Chondrocyte (in vitro differentiated cells): ENCODE data around the gene CNGA4. TPM values are rescaled to one million over a fixed set of nuclear protein-coding genes. Genes with fewer than 3 reads are reported as not detected.
"Not testable (repeated sequence)": the region's sequence is repeated elsewhere in the genome, so short reads cannot be mapped to it uniquely, and the experiment has no call there.

Experiments used
- DNase-seq: peaks from one replicate; pipeline ENCODE4 v3.0.0; 2021; ENCODE audit warnings: mixed read lengths, low spot score
- H3K27ac Mint-ChIP-seq: one replicate; pipeline ENCODE4 v1.8.0; 2021; ENCODE audit warnings: mild to moderate bottlenecking, moderate library complexity, mixed read lengths; ENCODE audit not compliant: unreplicated experiment
- H3K27me3 Mint-ChIP-seq: 2 replicates; pipeline ENCODE4 v1.8.0; 2021; ENCODE audit warnings: low read depth, mixed read lengths
- H3K36me3 Mint-ChIP-seq: 2 replicates; pipeline ENCODE4 v1.8.0; 2021; ENCODE audit warnings: low read depth, mixed read lengths
- H3K4me1 Mint-ChIP-seq: 2 replicates; pipeline ENCODE4 v1.8.0; 2021; ENCODE audit warnings: low read depth, mild to moderate bottlenecking, mixed read lengths
- H3K4me3 Mint-ChIP-seq: one replicate; pipeline ENCODE4 v1.8.0; 2021; ENCODE audit warnings: mild to moderate bottlenecking, moderate library complexity, mixed read lengths; ENCODE audit not compliant: unreplicated experiment
- H3K9me3 Mint-ChIP-seq: 2 replicates; pipeline ENCODE4 v1.8.0; 2021; ENCODE audit warnings: low read depth, mixed read lengths
- CTCF ChIP-seq: fragments of 200-600 bp; sonication (generic); IDR thresholded peaks from 2 replicates; pipeline ENCODE4 v1.5.0; 2021; ENCODE audit warnings: antibody characterized with exemption, mild to moderate bottlenecking, moderate library complexity
- total RNA-seq: library from RNA; stranded (reverse); gene quantifications from 3 replicates; pipeline ENCODE4 v1.2.1, GENCODE V29; 2021

The CNGA4 gene
- total RNA-seq, 1 donor from 2014 or later, result 0.17 TPM

GRCh38 chr11:6240139-6240538, 1.2 kb downstream of the CNGA4 start:
- peaks cover 3% of the 10 kb centered on the region for H3K4me1 Mint-ChIP-seq
- no peaks in the 10 kb centered on the region for H3K9me3 Mint-ChIP-seq
- H3K4me3 Mint-ChIP-seq, result no peak overlapping the region
- no peak for TF ChIP-seq CTCF
- no peak for DNase-seq
- H3K27me3 Mint-ChIP-seq, result peaks cover 23% of the 10 kb centered on the region
- no peak overlapping the region for H3K27ac Mint-ChIP-seq
- no peaks in the 10 kb centered on the region for H3K36me3 Mint-ChIP-seq

- DNase-seq, result no peak
- Mint-ChIP-seq H3K9me3 (no peaks in the 10 kb centered on the region), H3K4me3 (no peak overlapping the region), H3K27ac (no peak overlapping the region), H3K36me3 (no peaks in the 10 kb centered on the region), H3K4me1 (no peaks in the 10 kb centered on the region), H3K27me3 (peaks cover 28% of the 10 kb centered on the region)
- no peak for TF ChIP-seq CTCF
Observed at GRCh38 chr11:6240781-6241180, 1.9 kb downstream of the CNGA4 start.

- H3K4me3 Mint-ChIP-seq, result no peak overlapping the region
- DNase-seq, result no peak
- peaks cover 28% of the 10 kb centered on the region for H3K27me3 Mint-ChIP-seq
- no peaks in the 10 kb centered on the region for H3K9me3 Mint-ChIP-seq
- H3K4me1 Mint-ChIP-seq, result no peaks in the 10 kb centered on the region
- no peak overlapping the region for H3K27ac Mint-ChIP-seq
- no peaks in the 10 kb centered on the region for H3K36me3 Mint-ChIP-seq
- no peak for TF ChIP-seq CTCF
Observed at GRCh38 chr11:6241316-6241715, 2.4 kb downstream of the CNGA4 start.

GRCh38 chr11:6245536-6245935, 6.6 kb downstream of the CNGA4 start:
- Mint-ChIP-seq H3K27ac (no peak overlapping the region), H3K9me3 (no peaks in the 10 kb centered on the region), H3K27me3 (peaks cover 31% of the 10 kb centered on the region), H3K4me1 (peaks cover 8% of the 10 kb centered on the region), H3K4me3 (no peak overlapping the region), H3K36me3 (no peaks in the 10 kb centered on the region)
- no peak for DNase-seq
- no peak for TF ChIP-seq CTCF

GRCh38 chr11:6248248-6248647, 9.4 kb downstream of the CNGA4 start:
- Mint-ChIP-seq H3K4me3 (no peak overlapping the region), H3K27ac (no peak overlapping the region), H3K9me3 (no peaks in the 10 kb centered on the region), H3K27me3 (peaks cover 20% of the 10 kb centered on the region), H3K4me1 (peaks cover 8% of the 10 kb centered on the region), H3K36me3 (no peaks in the 10 kb centered on the region)
- no peak for TF ChIP-seq CTCF
- DNase-seq, result no peak

GRCh38 chr11:6248897-6249296, 10.0 kb downstream of the CNGA4 start:
- not testable (repeated sequence) for H3K36me3 Mint-ChIP-seq, DNase-seq, H3K4me3 Mint-ChIP-seq, H3K9me3 Mint-ChIP-seq, H3K4me1 Mint-ChIP-seq
- Mint-ChIP-seq H3K27me3 (peaks cover 15% of the 10 kb centered on the region), H3K27ac (peak overlapping the region; percentile 38)
